NCI-H460 (cell line): Measurements from ENCODE around the gene MEIS2. TPM values are rescaled to one million over a fixed set of nuclear protein-coding genes. Genes with fewer than 3 reads are reported as not detected.

ENCODE experiments used
- DNase-seq: peaks from one replicate; pipeline ENCODE4 v3.0.0-alpha.2; 2016; ENCODE audit warnings: low read depth; ENCODE audit errors: extremely low read depth
- polyA plus RNA-seq: library from polyadenylated mRNA; depleted of rRNA; stranded (reverse); fragments of >200 nt; gene quantifications from 2 replicates; pipeline ENCODE4 v1.2.3, GENCODE V29; 2014; cell fraction: nucleus; rRNA removed
- total RNA-seq: library from RNA; depleted of rRNA; stranded (reverse); fragments of >200 nt; shearing (Covaris generic); gene quantifications from 2 replicates; pipeline ENCODE4 v1.2.3, GENCODE V29; 2014; rRNA removed

MEIS2 gene
- total RNA-seq: 9.5 and 13.0 TPM in 2 replicates
- 5.8 and 9.2 TPM in 2 replicates for polyA plus RNA-seq

DNA sequence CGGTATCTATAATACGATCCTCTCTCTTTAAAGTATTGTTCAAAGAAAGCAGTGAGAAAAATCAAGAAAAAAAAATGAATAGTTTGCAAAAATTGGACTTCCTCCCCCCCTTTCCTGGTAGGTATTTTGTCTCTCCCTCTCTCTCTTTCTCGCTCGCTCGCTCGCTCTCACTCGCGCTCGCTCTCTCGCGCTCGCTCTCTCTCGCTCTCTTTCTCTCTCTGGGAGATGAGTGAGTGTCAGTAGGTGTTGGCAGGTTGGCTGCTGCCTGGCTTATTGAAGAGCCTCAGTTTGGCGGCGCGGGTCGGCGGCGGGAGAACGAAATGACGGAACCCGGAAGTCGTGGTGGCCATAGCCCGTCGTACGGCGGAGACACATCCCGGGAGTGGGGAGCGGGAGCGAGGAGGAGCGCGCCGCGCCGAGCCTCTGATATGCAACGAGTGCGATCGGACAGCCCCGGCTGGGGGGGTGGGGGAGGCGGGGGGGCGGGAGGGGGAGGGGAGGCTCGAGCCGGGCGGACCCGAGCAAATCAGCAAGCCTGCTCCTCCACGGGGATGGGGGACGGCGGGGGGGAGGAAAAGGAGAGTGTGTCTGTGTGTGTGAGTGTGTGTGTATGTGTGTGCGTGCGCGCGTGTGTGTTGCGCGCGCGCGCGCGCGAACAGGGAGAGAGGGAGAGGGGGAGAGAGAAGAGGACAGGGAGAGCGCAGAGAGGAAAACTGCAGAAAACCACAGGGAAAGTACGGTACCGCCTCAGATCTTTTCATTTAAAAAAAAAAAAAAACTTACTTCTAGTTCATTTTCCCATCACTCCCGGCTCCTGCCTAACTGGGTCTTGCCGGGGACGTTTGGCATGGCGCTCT is at the start of gene MEIS2:
Gene MEIS2, minus strand, starts transcription at position 441 of the 857 bp plus-strand sequence. CDS start 1,083 bp downstream, outside the sequence.
- peak; percentile 81 for DNase-seq

DNA sequence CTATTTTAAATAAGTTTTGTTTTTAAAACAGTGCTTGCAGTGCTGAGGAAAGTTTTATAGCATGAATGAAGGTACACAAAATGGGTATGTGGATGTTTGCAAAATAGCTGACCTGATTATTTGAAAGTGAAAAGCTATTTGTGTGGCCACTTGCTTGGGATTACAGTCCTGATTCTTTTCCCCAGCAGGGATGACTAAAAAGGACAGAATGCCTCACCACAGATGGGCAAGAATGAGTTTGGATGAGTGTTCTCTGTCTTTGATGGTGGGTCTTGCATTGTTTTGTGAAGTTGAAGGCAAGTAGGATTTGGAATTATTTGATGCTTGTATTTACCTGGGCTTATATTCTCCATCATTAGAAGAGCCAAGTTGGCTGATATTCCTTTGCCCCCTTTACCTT is 48.8 kb upstream of the MEIS2 start:
- DNase-seq: no peak

DNA sequence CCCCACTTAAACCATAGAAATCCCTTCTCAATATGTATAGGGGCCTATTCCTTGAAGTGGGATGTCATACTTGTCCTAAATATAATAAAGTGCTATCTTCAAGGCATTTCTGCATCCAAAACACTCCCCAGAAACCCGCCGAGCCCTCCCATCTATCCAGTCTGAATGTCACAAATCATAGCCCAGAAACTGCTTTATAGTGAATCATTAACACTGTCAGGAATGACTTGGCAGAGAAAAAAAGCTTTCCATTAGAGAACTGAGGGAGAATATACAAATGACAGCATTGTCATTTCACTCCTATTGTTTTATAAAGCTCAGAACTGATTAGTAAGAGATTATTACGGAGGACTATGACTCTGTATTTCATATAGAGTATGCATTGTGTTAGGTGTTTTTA is 48.4 kb upstream of the MEIS2 start:
- no peak for DNase-seq

DNA sequence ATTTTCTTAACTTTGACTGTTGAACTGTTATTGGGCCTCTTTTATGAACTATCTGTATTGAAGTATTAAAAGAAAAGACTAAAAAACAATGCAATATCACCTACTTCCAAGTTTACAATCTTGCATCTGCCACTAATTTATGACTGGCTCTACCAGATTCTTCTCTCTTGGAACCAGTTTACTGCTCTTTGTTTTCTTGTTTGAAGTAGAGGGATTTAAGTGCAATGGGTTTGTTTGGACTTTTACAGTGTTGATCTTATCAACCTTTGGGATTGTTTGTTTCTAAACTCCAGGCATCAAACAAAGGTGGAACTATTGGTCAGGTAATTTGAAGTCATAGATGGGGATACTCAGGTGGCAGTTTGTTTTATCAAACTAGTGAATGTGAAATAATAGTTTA is 43.0 kb upstream of the MEIS2 start:
- DNase-seq: no peak

DNA sequence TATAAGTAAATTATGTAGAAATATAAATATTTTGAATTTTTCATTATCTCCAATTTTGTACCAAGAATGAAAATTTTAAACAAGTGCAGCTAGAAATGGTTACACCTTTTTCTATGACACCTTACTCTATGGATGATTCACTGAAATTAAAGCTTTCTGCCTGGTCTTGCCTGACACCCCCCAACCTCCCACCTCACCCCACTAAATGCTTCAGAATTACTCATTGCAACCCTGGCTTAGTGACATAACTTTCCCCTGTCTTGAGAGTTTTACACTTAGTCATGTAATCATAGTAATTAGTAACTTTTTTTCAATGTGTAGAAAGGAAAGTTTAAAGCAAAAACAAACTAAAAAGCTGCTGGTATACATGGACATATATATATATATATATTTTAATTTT is 42.0 kb upstream of the MEIS2 start:
- DNase-seq: no peak

DNA sequence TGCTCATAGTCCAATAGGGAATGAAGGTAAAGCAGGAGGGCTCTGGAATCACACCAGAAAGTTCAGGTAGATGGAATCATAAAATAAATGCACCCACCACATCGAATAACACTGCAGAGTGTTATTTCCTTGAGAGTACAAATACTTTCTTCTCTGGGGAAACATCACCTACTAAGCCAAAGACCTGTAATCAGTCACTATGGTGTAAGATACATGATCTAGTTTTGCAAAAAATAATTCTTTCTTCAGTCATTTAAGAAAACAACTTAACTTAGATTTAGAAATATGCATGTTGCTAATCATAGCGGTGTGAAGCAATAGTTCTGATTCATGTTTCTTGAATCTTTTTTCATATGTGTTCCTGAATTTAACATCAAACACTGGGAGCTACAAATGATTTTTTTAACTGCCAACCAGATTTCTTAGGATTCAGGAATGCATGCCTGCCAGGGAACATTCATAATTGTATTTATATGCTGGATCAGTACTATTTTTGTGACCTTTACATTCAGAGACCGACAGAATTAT is 40.2 kb upstream of the MEIS2 start:
- no peak for DNase-seq

DNA sequence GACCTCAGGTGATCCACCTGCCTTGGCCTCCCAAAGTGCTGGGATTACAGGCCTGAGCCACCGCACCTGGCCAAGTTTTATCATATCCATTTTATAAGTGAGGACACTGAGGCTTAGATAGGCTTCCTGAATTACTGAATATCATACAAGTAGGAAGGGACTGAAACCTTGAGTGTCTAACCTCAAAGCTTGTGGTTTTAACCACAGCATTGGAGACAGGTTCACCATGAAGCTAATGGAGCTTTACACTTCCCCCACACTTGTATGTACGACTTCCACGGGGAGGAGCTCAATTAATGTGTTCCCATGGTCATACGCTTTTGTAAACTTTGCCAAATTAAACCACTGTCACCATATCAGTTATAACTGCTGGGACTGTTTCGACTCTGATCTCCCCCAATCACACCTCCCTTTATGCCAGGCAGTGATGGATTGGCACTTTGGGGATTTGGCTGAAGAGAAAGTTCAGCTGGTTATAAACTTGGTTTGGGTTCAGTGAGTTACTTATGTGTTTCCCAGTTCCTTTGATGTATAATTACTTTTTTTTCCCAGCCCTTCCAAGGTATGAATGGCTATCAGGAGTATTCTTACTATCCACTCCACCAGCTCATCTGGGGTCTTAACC is 38.4 kb upstream of the MEIS2 start:
- no peak for DNase-seq

DNA sequence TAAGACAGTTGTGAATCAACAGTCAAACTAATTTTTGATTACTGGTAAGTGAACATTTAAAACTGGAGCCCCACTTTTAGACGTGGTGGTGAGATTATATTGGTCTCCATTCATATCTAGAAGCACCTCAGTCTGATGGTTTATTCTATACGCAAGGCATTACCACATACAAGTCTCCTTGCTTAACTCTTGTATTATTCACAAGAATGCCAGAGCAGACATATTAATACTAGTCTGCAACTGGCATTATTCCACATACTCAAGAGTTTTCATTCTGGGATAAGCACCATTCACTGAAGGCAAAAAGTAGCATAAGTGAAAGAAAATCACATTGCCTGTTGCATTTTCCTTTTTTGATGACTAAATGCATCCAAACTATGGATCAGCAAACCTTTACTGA is 36.9 kb upstream of the MEIS2 start:
- no peak for DNase-seq

DNA sequence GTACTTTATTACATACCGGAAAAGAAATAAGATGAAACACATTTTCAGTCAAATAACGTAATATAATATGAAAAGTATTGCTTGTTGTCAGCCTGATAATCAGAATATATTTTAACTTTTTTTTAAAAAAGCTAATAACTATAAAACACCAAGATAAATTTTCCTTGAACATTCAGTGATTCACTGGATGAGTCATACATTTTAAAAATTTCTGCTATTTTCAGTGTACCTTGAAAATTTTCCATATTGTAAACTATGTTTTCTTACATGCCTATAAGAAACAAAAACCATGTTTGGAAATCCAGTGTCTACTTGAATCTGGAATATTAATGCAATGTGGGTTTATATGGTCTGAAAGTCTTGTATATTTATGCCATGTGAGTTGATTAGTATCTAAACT is 36.3 kb upstream of the MEIS2 start:
- DNase-seq: no peak

- no peak for DNase-seq
Measured at GRCh38 chr15:37135225-37135624, 34.9 kb upstream of the MEIS2 start.

- DNase-seq: peak; percentile 43
Measured at GRCh38 chr15:37134699-37135131, 34.4 kb upstream of the MEIS2 start.

- no peak for DNase-seq
Measured at GRCh38 chr15:37134244-37134643, 33.9 kb upstream of the MEIS2 start.

DNA sequence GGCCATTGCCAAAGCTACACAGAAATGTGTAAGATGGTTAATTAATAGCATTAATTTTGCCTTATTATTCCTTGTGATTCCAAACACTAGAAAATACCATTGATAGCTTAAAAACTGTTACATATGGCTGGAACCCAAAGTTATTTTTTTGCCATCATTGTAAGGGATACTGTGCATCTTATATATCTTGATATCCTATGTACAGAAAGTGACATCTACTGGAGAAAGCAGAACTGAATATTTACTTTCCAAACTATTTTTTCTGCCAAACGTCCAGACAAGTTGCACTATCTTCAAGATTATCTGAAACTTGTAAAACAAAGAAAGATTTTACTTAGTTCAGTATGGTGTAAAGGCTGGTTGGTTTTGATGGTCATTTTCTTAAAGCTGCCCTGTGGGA is 33.3 kb upstream of the MEIS2 start:
- DNase-seq: no peak

- no peak for DNase-seq
Measured at GRCh38 chr15:37132826-37133417, 32.6 kb upstream of the MEIS2 start.

GRCh38 chr15:37131621-37132020 is 31.3 kb upstream of the MEIS2 start:
- no peak for DNase-seq

DNA sequence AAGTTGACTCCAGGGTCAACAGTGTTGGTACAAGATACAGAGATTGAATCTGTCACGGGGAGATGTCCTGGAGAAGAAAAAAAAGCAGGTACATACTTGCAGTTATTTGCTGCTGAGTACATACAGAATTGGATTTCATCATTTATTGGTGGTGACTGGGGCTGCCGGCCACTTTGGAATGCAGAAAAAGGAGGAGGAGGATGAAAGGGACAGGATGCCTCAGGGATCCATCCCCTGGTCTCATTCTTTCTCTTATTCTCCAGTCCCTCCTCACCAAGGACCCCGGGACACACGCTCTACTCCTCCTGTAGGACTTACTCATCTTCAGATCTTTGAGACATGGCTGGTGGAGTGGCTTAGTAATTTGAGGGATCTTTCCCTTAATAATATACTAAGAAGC is 30.0 kb upstream of the MEIS2 start:
- DNase-seq: no peak

GRCh38 chr15:37125143-37125542 is 24.8 kb upstream of the MEIS2 start:
- no peak for DNase-seq

DNA sequence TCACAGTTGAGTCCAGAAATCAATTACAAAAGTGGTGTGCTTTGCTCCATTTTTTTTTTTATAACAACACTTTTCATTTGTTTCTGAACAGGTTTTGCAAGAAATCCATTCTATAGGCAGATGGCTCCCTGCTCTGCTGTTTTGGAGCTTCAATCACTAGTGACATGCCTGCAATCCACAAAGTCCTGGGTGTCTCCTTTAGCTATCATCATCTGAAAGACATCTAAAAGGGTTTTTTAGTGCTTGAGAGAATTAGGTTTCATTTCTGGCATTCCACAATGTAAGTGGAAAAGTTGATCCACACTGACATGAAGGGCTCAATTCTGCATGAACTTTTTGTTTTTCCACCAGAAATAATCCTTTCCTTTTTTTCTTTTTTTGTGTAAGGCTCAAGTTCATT is 24.0 kb upstream of the MEIS2 start:
- DNase-seq: no peak

DNA sequence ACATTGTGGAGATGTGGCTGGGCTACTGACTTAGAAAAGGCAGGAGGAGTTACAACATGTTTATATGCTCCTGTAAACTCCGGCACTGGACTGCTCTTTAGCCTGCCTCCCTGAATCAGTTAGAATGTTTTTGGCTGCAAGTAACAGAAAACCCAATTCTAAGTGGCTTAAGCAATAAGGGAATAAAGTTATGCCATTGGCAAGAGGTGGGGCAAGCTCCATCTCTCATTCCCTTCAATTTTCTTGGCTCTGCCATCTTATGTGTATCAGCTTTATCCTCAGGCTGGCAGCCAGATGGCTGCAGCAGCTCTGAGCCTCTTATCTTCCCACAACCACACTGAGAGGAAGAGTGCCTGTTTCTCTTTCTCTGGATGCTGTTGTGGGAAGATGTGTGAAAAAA is 22.4 kb upstream of the MEIS2 start:
- no peak for DNase-seq

DNA sequence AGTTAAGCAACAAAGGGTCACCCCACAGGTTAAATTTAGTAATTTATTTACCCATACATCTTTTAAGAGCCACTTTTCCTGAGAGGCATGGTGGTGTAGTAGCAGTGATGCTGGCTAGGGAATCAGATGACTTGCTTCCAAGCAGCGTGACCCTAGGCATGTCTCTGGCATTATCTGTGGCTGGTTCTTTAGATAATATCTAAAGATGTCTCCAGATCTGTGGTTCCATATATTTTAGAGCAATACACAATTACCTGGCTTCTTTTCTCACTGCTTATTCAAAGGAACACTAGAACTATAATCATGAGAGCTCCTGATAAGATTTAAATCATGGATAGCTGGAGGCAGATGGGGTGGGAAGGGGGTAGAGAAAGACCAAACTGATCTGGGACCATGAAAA is 21.1 kb upstream of the MEIS2 start:
- no peak for DNase-seq

GRCh38 chr15:37117030-37117429 is 16.7 kb upstream of the MEIS2 start:
- DNase-seq: no peak
